ENCODE results near the gene SCNN1A.

SCNN1A gene

DNA sequence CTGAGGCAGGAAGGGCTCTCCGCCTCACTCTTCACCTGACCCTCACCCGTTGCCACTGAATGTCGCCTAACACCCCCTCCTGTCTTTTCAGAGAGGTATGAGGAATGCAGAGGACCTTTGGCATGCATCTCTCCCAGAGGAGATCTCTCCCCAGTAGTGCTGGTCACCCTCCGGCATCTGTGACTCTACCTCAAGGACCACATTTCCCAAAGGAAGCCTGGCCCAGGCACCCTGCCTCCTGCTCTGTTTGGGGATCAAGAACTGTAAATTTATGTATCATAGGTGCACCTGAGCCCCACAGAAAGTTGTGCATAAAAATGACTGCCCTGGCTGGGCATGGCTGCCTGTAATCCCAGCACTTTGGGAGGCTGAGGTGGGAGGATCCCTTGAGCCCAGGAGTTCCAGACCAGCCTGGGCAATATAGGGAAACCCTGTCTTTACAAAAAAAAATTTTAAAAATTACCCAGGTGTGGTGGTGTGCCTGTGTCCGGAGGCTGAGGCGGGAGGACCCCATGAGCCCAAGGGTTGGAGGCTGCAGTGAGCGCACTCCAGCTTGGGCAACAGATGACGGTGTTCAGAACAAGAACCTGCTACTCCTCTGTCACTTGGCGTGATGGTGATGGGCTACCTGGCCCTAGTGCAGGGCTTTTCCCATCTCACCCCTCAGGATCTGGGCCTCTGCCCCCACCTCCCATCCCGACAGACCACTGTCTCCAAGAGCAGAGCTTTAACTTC lies 47.2 kb downstream of the SCNN1A start:
- H3K9me3 ChIP-seq, result peaks cover 5% of the 10 kb centered on the region
- H3K36me3 ChIP-seq, result peaks cover 89% of the 10 kb centered on the region
- TF ChIP-seq, protein P1, sequence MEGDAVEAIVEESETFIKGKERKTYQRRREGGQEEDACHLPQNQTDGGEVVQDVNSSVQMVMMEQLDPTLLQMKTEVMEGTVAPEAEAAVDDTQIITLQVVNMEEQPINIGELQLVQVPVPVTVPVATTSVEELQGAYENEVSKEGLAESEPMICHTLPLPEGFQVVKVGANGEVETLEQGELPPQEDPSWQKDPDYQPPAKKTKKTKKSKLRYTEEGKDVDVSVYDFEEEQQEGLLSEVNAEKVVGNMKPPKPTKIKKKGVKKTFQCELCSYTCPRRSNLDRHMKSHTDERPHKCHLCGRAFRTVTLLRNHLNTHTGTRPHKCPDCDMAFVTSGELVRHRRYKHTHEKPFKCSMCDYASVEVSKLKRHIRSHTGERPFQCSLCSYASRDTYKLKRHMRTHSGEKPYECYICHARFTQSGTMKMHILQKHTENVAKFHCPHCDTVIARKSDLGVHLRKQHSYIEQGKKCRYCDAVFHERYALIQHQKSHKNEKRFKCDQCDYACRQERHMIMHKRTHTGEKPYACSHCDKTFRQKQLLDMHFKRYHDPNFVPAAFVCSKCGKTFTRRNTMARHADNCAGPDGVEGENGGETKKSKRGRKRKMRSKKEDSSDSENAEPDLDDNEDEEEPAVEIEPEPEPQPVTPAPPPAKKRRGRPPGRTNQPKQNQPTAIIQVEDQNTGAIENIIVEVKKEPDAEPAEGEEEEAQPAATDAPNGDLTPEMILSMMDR (IDR thresholded peaks at IDR 0.05), result no peak
- peaks cover 36 to 43% of the 10 kb centered on the region in 2 experiments for H3K4me1 ChIP-seq (ENCODE audit: control insufficient read depth in 1 of 2, insufficient read depth in 1 of 2, low read depth in 1 of 2, low read length in 1 of 2)
- peak overlapping the region; percentile 61 for H3K27ac ChIP-seq
- H3K27me3 ChIP-seq, result no peaks in the 10 kb centered on the region
- no peak overlapping the region for H3K4me3 ChIP-seq (ENCODE audit: low read depth in 1 of 2, low read length in 1 of 2)

- peaks cover 36 to 42% of the 10 kb centered on the region in 2 experiments for H3K4me1 ChIP-seq (ENCODE audit: control insufficient read depth in 1 of 2, insufficient read depth in 1 of 2, low read depth in 1 of 2, low read length in 1 of 2)
- H3K9me3 ChIP-seq, result peaks cover 5% of the 10 kb centered on the region
- H3K27me3 ChIP-seq, result no peaks in the 10 kb centered on the region
- H3K4me3 ChIP-seq (ENCODE audit: low read depth in 1 of 2, low read length in 1 of 2), result no peak overlapping the region
- peak overlapping the region; percentile 61 for H3K27ac ChIP-seq
- H3K36me3 ChIP-seq, result peaks cover 82% of the 10 kb centered on the region
- TF ChIP-seq, protein P1 (IDR thresholded peaks at IDR 0.05), result no peak
Measured at GRCh38 chr12:6327229-6328041, 47.9 kb downstream of the SCNN1A start.

DNA sequence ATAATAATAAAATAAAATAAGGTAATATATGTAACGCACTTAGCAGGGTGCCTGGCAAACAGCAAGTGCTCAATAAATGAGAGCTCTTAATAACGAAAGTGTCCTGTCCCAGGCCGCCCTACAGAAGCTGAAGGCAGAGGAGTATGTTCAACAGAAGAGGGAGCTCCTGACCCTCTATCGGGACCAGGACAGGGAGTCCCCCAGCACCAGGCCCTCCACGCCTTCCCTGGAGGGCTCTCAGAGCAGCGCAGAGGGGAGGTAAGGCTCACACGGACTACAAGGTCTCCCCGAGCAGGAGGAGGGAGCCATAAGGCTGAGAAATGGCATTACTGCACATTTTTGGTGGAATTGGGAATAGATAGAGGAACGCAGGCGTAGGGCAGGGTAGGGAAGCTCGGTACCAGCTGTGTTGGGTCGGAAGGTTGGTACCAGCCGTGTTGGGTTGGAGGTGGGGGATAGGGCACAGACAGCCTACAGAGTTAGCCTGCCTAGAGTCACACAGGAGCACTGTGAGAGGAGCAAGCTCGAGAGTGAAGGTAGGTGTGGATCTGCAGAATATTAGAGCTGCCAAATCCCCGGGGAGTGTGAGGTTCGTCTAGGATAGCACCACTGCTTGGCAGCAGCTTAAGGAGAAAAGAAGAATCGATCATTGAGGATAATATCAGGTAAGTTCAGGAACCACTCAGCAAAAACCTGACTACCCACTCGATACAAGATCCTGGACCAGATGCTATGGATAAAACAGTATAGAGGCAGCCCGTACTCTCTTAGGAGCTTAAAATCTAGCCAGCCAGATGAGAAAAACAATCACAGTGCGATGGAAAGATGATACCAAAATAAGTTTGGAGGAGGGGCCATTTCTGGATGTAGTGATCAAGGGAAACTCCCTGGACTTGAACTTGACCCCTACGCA lies 48.8 kb downstream of the SCNN1A start:
- H3K4me1 ChIP-seq (ENCODE audit: control insufficient read depth in 1 of 2, insufficient read depth in 1 of 2, low read depth in 1 of 2, low read length in 1 of 2), result peaks cover 34% of the 10 kb centered on the region in 2 experiments
- H3K27me3 ChIP-seq, result no peaks in the 10 kb centered on the region
- no peak overlapping the region for H3K4me3 ChIP-seq (ENCODE audit: low read depth in 1 of 2, low read length in 1 of 2)
- TF ChIP-seq, protein P1 (IDR thresholded peaks at IDR 0.05), result no peak
- H3K36me3 ChIP-seq, result peaks cover 73% of the 10 kb centered on the region
- H3K27ac ChIP-seq, result peak overlapping the region; percentile 61
- peaks cover 5% of the 10 kb centered on the region for H3K9me3 ChIP-seq

- peaks cover 59% of the 10 kb centered on the region for H3K36me3 ChIP-seq
- peaks cover 4% of the 10 kb centered on the region for H3K27me3 ChIP-seq
Measured at GRCh38 chr12:6324936-6325750, 50.2 kb downstream of the SCNN1A start.

More at GRCh38 chr12:6324936-6325750, 50.2 kb downstream of the SCNN1A start:
- Histone ChIP-seq H3K9me3 (no peaks in the 10 kb centered on the region), H3K4me3 (ENCODE audit: low read depth in 1 of 2, low read length in 1 of 2) (no peak overlapping the region), H3K27ac (peak overlapping the region; percentile 61), H3K4me1 (ENCODE audit: control insufficient read depth in 1 of 2, insufficient read depth in 1 of 2, low read depth in 1 of 2, low read length in 1 of 2) (peaks cover 30 to 34% of the 10 kb centered on the region in 2 experiments)
- TF ChIP-seq, protein P1 (IDR thresholded peaks at IDR 0.05), result no peak

All from neutrophil (primary cell).